B cell (primary cell): ENCODE results near the gene AEBP2. TPM values are rescaled to one million over a fixed set of nuclear protein-coding genes. Genes with fewer than 3 reads are reported as not detected.

ENCODE experiments used
- ATAC-seq: fragments of 200-7000 bp; cut with Tn5 transposase; one replicate; pipeline ENCODE4 v1.10.0; 2021; ENCODE audit warnings: low read depth, mild to moderate bottlenecking, moderate number of reproducible peaks, moderate library complexity
- CTCF ChIA-PET: fragments of 350-600 bp; sonication (Branson Sonifier 250); formaldehyde crosslinking; loops from one replicate; lab custom pipeline; 2021; ENCODE audit warnings: antibody characterized with exemption, inconsistent platforms; lab: Charles Lee
- POLR2A ChIA-PET: fragments of 350-600 bp; sonication (Branson Sonifier 250); formaldehyde crosslinking; loops from one replicate; lab custom pipeline; 2021; ENCODE audit warnings: antibody characterized with exemption; lab: Charles Lee
- DNase-seq: peaks from one replicate; pipeline ENCODE4 v3.0.0; 2013
- H2AFZ ChIP-seq: 2 replicates; pipeline ENCODE4 v1.6.1; 2012; ENCODE audit warnings: mild to moderate bottlenecking, low read depth, low read length; ENCODE audit not compliant: insufficient read depth, poor library complexity, severe bottlenecking
- H3K27ac ChIP-seq, 2 donors: 1 replicate in 1 of 2; 2 replicates in 1 of 2; pipeline ENCODE4 v1.5.1; 2012 to 2013; ENCODE audit warnings: low read length in 2 of 2, mild to moderate bottlenecking in 2 of 2, moderate library complexity in 1 of 2
- H3K27me3 ChIP-seq, 4 experiments: fragments of 200-600 bp in 1 of 4; sonication (generic) in 1 of 4; replicated peaks in 1 of 4; 1 replicate in 2 of 4; 2 replicates in 2 of 4; pipeline versions ENCODE4 v1.6.1 to v1.7.0; 2013 to 2016; ENCODE audit warnings: low read length in 3 of 4, mild to moderate bottlenecking in 2 of 4, mixed read lengths in 1 of 4, moderate library complexity in 1 of 4; ENCODE audit not compliant: insufficient read depth in 4 of 4, control insufficient read depth in 3 of 4; ENCODE audit errors: control extremely low read depth in 1 of 4
- H3K36me3 ChIP-seq, 2 experiments: replicated peaks in 1 of 2; 1 replicate in 1 of 2; 2 replicates in 1 of 2; pipeline versions ENCODE4 v1.6.1 to v1.7.1; 2013; ENCODE audit warnings: low read length in 1 of 2; ENCODE audit not compliant: insufficient read depth in 2 of 2, control insufficient read depth in 1 of 2; ENCODE audit errors: control extremely low read depth in 1 of 2, extremely low read depth in 1 of 2
- H3K4me1 ChIP-seq, 2 donors: fragments of 200-600 bp in 1 of 2; sonication (generic) in 1 of 2; 1 replicate in 1 of 2; 2 replicates in 1 of 2; pipeline versions ENCODE4 v1.5.1 to v1.6.1; 2013 to 2017; ENCODE audit warnings: low read length in 2 of 2; ENCODE audit not compliant: control insufficient read depth in 2 of 2, insufficient read depth in 2 of 2
- H3K4me2 ChIP-seq: replicated peaks from 2 replicates; pipeline ENCODE3; 2012; ENCODE audit warnings: mild to moderate bottlenecking, low read depth, low read length; ENCODE audit not compliant: poor library complexity, severe bottlenecking
- H3K4me3 ChIP-seq, 5 experiments: fragments of 200-600 bp in 1 of 5; sonication (generic) in 1 of 5; 1 replicate in 3 of 5; 2 replicates in 2 of 5; pipeline versions ENCODE4 v1.5.1 to v1.7.0; 2011 to 2016; ENCODE audit warnings: low read length in 4 of 5, mild to moderate bottlenecking in 4 of 5, low read depth in 2 of 5, control low read depth in 1 of 5, moderate library complexity in 1 of 5; ENCODE audit not compliant: insufficient read depth in 1 of 5; ENCODE audit errors: control extremely low read depth in 1 of 5, extremely low read depth in 1 of 5
- H3K79me2 ChIP-seq: fragments of 200-600 bp; sonication (generic); one replicate; pipeline ENCODE4 v1.6.0; 2016; ENCODE audit warnings: low read length; ENCODE audit not compliant: control insufficient read depth, insufficient read depth
- H3K9ac ChIP-seq: fragments of 200-600 bp; sonication (generic); 2 replicates; pipeline ENCODE4 v1.6.1; 2017; ENCODE audit warnings: mild to moderate bottlenecking, low read length, moderate library complexity
- H3K9me3 ChIP-seq, 3 donors: one replicate each; pipeline versions ENCODE4 v1.6.1 to v1.7.1; 2013; ENCODE audit warnings: low read length in 2 of 3; ENCODE audit not compliant: control insufficient read depth in 2 of 3, insufficient read depth in 1 of 3; ENCODE audit errors: control extremely low read depth in 1 of 3
- H4K20me1 ChIP-seq: 2 replicates; pipeline ENCODE4 v1.6.0; 2012; ENCODE audit warnings: mild to moderate bottlenecking, low read length; ENCODE audit not compliant: insufficient read depth, control insufficient read depth, poor library complexity, severe bottlenecking
- H3K27ac Mint-ChIP-seq: one replicate; pipeline ENCODE4 v1.8.0; 2021; ENCODE audit warnings: mixed read lengths
- H3K27me3 Mint-ChIP-seq: one replicate; pipeline ENCODE4 v1.8.0; 2021; ENCODE audit warnings: mixed read lengths
- H3K4me1 Mint-ChIP-seq: one replicate; pipeline ENCODE4 v1.8.0; 2021; ENCODE audit warnings: mixed read lengths
- H3K4me3 Mint-ChIP-seq: one replicate; pipeline ENCODE4 v1.8.0; 2021; ENCODE audit warnings: mixed read lengths
- H3K9me3 Mint-ChIP-seq: one replicate; pipeline ENCODE4 v1.8.0; 2022; ENCODE audit warnings: mixed read lengths; ENCODE audit not compliant: insufficient read depth
- EZH2 ChIP-seq: IDR thresholded peaks from 2 replicates; pipeline ENCODE4 v1.6.1; 2012; ENCODE audit warnings: borderline replicate concordance, low read depth, mild to moderate bottlenecking, moderate library complexity, low read length; ENCODE audit not compliant: insufficient read depth, poor library complexity, severe bottlenecking
- WGBS: methylation state at CpG from one replicate; pipeline ENCODE4 v1.1.5; 2013; ENCODE audit warnings: missing lambda C conversion rate; ENCODE audit not compliant: insufficient coverage; 5-methylcytosine and 5-hydroxymethylcytosine counted together
- intact Hi-C: fragments of 100-400 bp; cut with micrococcal nuclease; formaldehyde crosslinking; loops from one replicate; pipeline ENCODE4 v1.10.0; 2022
- polyA plus RNA-seq: library from polyadenylated mRNA; depleted of rRNA; stranded (reverse); fragments of >200 nt; gene quantifications from 2 replicates; pipeline ENCODE4 v1.2.3, GENCODE V29; 2012
- total RNA-seq, 2 donors: library from RNA; stranded (reverse); fragments of 120-200 nt in 1 of 2; gene quantifications; 1 replicate in 1 of 2; 2 replicates in 1 of 2; pipeline versions ENCODE4 v1.2.3 to v1.2.4, GENCODE V29; 2013 to 2022
- TF ChIP-seq, protein P1 (sequence below): fragments of 200-600 bp; IDR thresholded peaks from one replicate; pipeline ENCODE4 v1.8.0; 2022; ENCODE audit warnings: antibody characterized with exemption, mild to moderate bottlenecking

AEBP2 gene
- total and polyA plus RNA-seq, 2 donors (not counting 1 experiment from before 2014, with no cell fraction given), result 12.1 to 67.8 TPM

DNA sequence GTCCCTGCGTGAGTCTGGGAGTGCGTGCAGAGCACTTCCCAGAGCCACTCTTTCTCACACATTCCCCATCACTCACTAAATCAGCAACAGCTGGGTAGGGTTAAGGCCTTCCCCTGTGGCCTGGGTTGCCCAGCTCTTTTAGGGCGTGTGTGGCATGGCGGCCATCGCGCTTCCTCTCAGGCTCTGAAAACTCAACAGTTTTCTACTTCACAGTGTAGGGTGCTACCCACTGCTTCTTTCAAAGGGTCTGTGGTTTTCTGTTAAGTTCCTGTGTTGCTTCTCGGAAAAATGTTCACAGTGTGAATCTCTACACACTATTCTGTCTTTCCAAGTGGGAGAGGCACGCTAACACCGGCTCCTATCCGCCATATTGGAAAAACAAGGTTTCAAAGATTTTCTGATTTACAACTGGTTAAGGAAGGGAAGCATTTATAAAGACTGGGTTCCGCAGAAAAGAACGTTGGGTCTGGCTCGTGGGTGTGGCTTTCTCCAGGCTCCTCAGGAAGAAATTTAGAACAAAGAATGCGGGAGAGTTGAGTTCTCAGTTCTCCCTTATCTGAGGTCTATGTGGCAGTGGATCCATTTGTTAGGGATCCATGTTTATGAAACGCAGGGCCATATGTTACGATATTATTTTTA lies 34.9 kb upstream of the AEBP2 start:
- H3K27me3 Mint-ChIP-seq, result no peaks in the 10 kb centered on the region
- ChIA-PET CTCF (no interaction called here), POLR2A (no interaction called here)
- H3K79me2 ChIP-seq, result no peaks in the 10 kb centered on the region
- no peaks in the 10 kb centered on the region for H3K36me3 ChIP-seq
- H3K4me1 ChIP-seq, result no peaks in the 10 kb centered on the region
- H3K27me3 ChIP-seq, result no peaks in the 10 kb centered on the region
- H3K4me2 ChIP-seq, result no peak overlapping the region
- no peak overlapping the region for H3K4me3 ChIP-seq
- TF ChIP-seq EZH2, result no peak
- TF ChIP-seq, protein P1, sequence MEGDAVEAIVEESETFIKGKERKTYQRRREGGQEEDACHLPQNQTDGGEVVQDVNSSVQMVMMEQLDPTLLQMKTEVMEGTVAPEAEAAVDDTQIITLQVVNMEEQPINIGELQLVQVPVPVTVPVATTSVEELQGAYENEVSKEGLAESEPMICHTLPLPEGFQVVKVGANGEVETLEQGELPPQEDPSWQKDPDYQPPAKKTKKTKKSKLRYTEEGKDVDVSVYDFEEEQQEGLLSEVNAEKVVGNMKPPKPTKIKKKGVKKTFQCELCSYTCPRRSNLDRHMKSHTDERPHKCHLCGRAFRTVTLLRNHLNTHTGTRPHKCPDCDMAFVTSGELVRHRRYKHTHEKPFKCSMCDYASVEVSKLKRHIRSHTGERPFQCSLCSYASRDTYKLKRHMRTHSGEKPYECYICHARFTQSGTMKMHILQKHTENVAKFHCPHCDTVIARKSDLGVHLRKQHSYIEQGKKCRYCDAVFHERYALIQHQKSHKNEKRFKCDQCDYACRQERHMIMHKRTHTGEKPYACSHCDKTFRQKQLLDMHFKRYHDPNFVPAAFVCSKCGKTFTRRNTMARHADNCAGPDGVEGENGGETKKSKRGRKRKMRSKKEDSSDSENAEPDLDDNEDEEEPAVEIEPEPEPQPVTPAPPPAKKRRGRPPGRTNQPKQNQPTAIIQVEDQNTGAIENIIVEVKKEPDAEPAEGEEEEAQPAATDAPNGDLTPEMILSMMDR, result no peak
- no peaks in the 10 kb centered on the region for H3K9me3 Mint-ChIP-seq
- no peaks in the 10 kb centered on the region for H4K20me1 ChIP-seq
- H3K27ac Mint-ChIP-seq, result no peak overlapping the region
- WGBS, result 98% methylated on average over 9 of the region's 16 CpGs
- peaks cover 0 to 14% (median 0%) of the 10 kb centered on the region in 3 donors for H3K9me3 ChIP-seq
- no peak overlapping the region for H3K9ac ChIP-seq
- no peak overlapping the region for H3K4me3 Mint-ChIP-seq
- H3K27ac ChIP-seq, result no peak overlapping the region
- DNase-seq, result no peak
- H3K4me1 Mint-ChIP-seq, result no peaks in the 10 kb centered on the region
- H2AFZ ChIP-seq, result no peak overlapping the region
- no peak for ATAC-seq
- intact Hi-C loops, result no loop called here

DNA sequence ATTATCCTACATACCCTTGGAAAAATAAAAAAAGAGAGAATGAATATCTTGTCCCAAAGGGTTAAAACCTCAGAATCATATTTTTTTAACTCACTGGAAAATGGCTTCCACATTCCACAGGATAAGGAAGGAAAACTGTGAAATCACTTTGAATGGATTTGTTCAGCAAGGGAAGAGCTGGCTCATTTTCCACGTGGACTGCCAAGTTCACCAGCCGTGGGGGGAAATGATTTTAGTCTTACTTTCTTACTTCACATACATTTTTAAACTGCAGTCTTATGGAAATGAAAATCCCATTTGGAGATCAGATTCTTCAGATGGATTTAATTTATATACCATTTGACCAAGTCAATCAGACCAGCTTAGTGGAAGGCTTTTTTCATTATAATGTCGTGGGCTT lies 29.9 kb upstream of the AEBP2 start:
- Histone ChIP-seq H3K27ac (no peak overlapping the region), H3K79me2 (no peaks in the 10 kb centered on the region), H3K9me3 (peaks cover 0 to 1% (median 0%) of the 10 kb centered on the region in 3 donors), H3K27me3 (no peaks in the 10 kb centered on the region), H2AFZ (no peak overlapping the region), H3K4me3 (no peak overlapping the region), H3K4me1 (no peaks in the 10 kb centered on the region), H3K9ac (no peak overlapping the region), H3K4me2 (no peak overlapping the region), H4K20me1 (no peaks in the 10 kb centered on the region), H3K36me3 (no peaks in the 10 kb centered on the region)
- POLR2A ChIA-PET, result no interaction called here
- no CpG with 5 or more reads among the region's 3 CpGs for WGBS
- intact Hi-C loops, result no loop called here
- Mint-ChIP-seq H3K27ac (no peak overlapping the region), H3K27me3 (no peaks in the 10 kb centered on the region), H3K4me3 (no peak overlapping the region), H3K9me3 (no peaks in the 10 kb centered on the region), H3K4me1 (no peaks in the 10 kb centered on the region)
- CTCF ChIA-PET, result no interaction called here
- DNase-seq (no peak), ATAC-seq (no peak)
- TF ChIP-seq EZH2, result no peak
- TF ChIP-seq, protein P1, result no peak
